GM19438 (cell line): ENCODE results near the gene LSAMP.
"Not testable (repeated sequence)": the region's sequence is repeated elsewhere in the genome, so short reads cannot be mapped to it uniquely, and the experiment has no call there.

ENCODE experiments used
- ATAC-seq: cut with Tn5 transposase; IDR thresholded peaks from one replicate; pipeline ENCODE4 v1.9.1; 2021; ENCODE audit warnings: low read depth; ENCODE audit not compliant: unreplicated experiment

Gene LSAMP

GRCh38 chr3:115787818-115788217 lies 657.5 kb downstream of the LSAMP start:
- no peak for ATAC-seq

GRCh38 chr3:115785782-115786181 lies 659.5 kb downstream of the LSAMP start:
- ATAC-seq: no peak

DNA sequence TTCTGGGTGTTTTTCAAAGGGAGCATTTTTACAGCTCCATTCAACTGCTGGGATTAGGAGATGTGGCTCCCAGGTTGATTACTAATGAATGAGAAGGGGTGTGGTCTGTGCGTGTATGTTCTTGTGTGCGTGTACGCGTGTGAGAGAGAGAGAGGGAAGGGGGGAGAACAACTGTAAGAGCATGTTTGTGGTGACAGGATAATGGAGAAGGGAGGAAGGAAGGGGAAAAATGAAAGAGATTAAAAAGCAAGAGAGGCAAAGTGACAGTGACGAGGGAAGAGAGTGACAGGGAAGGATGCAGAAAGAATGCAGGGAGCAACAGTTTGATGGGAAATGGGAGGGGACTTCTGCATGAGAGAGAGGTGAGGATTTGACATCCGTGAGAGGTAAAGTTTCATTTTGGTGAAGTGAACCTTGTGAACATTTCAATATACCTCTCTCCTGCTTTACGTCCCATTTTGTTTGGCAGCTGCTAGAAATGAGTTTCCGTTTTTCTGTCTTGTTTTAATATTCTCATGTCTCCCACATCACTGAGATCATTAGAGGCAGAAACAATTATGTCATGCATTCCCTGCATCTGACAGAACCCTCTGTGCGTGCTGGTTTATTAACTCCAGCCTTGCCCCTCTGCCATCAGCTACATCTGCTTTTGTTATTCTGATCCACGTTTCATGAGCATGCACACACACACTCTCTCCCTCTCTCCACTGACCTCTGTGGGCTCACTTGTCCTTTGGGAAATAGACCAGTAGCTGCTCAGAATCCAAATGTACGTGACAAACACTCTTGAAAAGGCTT lies 660.3 kb downstream of the LSAMP start:
- no peak for ATAC-seq

- ATAC-seq: peak; percentile 91
Measured at GRCh38 chr3:115783938-115784738, 661.1 kb downstream of the LSAMP start.

GRCh38 chr3:115783426-115783825 lies 661.9 kb downstream of the LSAMP start:
- ATAC-seq: not testable (repeated sequence)

DNA sequence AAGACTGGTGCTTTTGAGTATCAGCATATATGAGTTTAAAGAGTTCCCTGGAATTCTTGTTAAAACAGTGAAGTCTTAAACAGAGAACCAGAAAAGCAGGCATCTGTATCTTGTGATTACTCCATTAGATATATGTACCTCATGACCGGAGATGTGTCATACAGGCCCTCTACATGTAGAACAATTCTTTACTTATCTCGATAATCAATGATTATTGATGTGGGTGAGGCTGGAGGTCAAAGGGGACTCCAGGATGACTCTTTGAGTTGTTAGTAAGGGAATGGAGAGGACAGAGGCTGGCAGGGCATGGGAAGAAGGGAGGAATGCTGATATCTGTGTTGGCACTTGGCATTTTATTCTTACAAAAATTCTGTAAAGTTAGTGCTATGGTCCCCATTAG lies 666.3 kb downstream of the LSAMP start:
- no peak for ATAC-seq

GRCh38 chr3:115772951-115773350 lies 672.3 kb downstream of the LSAMP start:
- ATAC-seq: no peak

- no peak for ATAC-seq
Measured at GRCh38 chr3:115768661-115769060, 676.6 kb downstream of the LSAMP start.

- no peak for ATAC-seq
Measured at GRCh38 chr3:115766587-115767482, 678.5 kb downstream of the LSAMP start.

DNA sequence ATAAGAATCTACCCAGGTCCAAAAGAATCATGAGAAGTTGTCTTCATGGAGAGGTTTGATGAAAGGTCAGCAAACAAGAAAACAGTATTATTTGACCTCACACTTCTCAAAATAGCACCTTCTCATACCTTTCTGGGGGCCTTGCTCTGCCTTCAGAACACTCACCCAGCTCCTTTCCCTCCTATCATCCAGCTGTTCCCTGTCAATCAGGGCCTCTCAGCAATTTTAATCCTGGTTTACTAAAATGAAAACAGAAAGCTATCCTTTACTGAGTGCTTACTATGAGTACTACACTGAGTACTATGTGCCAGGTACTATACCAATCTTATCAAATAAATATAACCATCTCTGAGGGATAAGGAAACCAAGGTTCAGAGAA lies 683.4 kb downstream of the LSAMP start:
- ATAC-seq: no peak

DNA sequence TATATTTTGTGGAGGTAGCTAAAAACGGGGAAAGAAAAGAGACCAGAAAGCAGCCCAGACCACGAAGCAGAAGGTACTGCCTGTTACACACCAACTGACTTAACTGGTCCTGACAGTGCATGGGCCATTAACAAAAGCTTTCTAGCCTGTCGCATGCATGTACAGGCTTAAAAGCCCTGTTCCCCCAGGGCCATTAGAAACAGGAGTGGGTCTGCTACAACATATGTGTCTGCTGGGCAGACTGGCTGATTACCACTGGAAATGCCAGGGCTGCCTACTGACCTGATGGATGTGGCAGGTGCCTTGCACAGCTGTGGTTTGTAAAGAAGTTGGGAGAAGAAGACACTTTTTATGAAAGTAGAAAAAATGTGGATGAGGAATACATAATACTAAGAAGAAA lies 684.6 kb downstream of the LSAMP start:
- ATAC-seq: no peak

DNA sequence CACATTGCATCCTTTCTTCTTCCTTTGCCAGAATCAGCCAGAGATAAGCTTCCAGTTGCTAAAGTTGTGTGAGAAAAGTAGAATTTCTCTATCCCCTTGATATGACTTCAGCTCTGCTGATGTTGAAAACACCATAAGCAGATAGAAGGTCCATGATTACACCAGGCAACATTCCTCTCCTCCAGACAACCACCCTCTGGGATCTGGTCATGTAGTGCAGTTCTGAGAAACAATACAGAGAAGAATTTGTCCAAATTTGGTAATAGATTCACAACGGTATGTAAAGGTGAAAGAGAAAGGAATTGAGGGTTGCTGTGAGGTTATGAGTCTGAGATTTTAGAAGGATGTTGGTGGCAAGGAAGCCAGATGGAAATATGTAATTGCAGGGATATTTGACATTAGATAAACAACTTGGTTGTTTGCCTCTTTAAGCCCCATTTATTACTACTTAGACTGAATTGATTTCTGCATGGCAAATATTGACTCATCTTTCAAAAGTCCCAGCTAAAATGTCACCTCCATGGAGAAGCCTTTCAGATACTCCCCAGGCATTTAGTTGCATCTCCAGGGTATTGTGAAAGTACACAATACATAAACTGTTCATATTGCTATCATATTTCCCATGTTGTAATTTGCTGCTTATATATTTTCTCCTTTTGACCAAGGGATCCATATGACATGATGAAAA lies 687.1 kb downstream of the LSAMP start:
- no peak for ATAC-seq

DNA sequence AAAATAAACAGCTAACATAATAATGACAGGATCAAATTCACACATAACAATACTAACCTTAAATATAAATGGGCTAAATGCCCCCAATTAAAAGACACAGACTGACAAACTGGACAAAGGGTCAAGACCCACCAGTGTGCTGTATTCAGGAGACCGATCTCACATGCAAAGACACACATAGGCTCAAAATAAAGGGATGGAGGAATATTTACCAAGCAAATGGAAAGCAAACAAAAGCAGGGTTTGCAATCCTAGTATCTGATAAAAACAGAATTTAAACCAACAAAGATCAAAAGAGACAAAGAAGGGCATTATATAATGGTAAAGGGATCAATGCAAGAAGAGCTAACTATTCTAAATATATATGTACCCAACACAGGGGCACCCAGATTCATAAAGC lies 692.3 kb downstream of the LSAMP start:
- not testable (repeated sequence) for ATAC-seq
